HG02943 (cell line): ENCODE data around the gene NCS1.

ENCODE experiments used
- ATAC-seq: cut with Tn5 transposase; IDR thresholded peaks from one replicate; pipeline ENCODE4 v1.9.1; 2021; ENCODE audit warnings: mild to moderate bottlenecking, low read depth, moderate library complexity; ENCODE audit not compliant: unreplicated experiment

The NCS1 gene

DNA sequence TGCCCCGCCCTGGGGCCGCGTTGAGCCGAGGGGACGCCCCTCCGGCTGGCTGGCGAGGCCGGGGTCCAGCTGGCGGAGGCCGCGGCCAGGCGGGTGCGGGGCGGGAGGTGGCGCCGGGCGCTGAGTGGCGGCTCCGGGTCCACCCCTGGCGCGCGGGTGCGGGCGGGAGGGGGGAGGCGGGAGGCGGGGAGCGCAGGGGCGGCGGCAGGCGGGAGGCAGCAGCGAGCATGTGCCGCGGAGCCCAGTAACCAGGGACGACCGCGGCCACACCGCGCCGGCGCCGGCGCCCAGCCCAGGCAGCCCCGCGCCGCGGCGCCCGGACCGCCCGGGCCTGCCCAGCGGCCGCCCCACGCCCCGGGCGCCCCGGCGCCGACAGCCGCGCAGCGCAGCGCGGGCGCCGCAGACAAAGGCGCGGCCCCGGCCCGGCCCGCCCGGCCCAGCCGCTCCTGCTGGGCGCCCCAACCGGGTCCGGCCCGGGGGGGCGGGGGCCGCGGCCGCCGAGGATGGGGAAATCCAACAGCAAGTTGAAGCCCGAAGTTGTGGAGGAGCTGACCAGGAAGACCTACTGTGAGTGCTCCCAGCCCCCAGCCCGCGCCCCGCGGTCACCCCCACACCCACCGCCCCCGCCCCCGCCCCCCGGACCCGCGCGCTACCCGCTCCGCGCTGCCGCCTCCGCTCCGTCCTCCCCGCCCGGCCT, at the start of gene NCS1:
TSS of gene NCS1 (plus strand) at position 244 of the 697 bp plus-strand sequence. CDS start at position 504, 260 bp downstream.
- ATAC-seq: no peak

GRCh38 chr9:130122456-130122855, 49.7 kb upstream of the NCS1 start:
- ATAC-seq: no peak

DNA sequence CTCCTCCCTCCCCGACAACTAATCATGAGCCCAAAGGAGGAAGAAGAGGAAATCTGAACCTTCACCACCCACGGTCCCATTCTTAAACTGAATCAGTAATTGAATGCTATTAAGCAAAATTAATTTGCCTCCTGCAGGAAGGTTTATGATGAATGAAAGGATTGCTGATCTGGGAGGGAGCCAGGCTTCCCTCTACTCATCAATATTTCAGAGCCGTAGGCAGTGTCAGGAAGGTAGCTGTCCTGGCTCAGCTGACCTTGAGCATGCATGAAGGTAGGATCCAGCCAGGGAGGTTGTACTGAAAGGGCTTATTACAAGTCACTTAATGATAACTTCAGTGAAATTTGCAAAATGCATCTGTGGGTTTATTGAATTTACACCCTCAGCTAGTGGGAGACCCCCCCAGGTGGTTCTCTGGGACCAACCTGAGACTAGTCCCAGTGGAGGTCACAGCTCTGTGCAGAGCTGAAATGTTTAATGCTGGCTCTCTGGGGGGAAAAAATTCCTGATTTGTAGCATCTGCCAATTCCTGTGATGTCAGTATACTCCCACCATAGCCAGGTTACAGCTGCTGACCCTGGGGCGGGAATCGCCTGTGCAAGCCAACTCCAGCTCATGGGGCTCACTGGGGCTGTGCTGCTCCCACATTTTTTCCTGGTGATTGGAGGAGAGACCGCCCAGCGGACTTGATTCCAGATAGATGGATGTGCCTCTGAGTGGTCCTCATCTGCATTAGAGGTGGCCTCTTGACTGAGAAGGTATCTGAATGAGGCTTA, 47.9 kb upstream of the NCS1 start:
- no peak for ATAC-seq

DNA sequence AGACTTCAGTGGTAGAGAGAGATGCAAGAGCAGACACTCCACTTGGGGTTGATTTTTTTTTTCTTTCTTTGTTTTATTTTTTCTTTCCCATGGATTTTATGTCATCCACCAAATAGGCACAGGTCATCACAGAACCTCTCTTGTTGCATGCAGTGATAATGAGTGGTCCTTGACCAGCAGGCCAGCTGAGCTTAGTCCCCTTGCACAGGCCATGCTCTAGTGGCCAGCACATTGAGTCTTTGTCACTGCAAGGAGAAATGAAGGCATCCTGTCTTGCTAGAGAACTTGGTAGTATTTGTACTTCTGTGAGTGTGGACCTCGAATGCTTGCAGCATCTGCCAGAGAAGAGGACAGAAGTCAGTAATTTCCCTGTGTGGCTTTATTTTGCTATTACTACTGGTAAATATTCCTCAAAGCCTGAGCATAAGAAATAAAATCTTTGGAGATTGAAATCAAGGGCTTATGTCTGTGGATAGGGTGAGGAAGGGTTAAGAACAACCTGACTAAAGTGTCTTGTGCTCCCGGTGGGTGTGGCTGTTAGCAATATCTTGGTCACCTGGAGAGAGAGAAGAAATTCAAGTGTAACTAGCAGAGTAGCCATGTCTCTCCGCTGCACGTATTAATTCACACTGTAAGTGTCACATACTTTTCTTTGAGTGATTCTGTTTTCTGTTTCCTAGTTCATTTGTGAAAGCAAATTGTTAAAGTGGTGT, 45.3 kb upstream of the NCS1 start:
- ATAC-seq: no peak

DNA sequence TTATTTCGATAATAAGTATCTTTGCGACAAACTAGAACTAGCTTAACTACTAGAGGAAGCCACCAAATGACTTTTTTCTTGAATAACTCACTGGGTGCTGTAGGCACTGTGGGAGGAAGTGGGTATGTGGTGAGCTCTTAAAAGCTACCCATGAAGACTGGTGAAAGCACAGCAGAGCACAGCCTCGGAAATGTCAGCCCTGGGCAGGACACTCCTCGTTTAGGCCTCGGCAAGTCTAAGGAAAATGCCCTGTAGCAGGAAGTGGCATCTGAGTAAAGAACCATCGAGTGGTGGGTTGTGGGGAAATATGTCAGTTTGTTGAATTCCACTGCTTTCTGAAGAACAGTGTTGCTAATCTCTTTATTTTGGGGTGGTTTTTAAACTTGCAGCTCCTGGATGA, 44.0 kb upstream of the NCS1 start:
- peak; percentile 67 for ATAC-seq

DNA sequence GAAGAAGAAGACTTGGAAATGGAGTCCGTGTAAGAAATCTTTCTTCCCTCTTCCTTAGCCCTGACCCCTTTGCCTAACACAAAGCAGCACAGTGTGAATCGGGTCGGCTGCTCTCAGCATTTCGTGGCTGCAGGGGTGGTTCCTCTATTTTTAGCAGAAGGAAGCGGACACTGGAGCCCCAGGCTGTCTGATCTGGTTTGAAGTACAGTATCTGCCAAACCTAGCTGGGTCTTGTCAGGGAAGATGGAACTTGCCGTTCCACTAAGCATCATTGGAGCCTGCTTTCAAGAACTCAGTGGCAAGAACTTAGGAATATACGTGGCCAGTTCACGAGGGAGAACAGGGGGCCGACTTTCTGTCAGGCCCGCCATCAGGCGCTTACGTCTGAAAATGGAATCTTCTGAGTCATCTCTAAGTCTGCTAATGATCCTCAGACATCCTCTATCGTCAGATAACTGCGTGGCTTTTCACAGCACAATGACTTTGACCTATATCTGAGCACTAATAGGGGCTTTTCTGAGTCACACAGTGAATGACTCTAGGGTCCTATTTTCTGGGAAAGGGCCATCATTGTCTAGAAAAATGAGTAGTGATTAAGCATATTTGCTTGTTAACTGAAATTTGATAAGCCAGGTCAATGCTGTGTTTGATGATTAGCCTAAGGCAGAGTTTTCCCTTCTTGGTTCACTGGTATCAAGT, 43.3 kb upstream of the NCS1 start:
- peak; percentile 51 for ATAC-seq

DNA sequence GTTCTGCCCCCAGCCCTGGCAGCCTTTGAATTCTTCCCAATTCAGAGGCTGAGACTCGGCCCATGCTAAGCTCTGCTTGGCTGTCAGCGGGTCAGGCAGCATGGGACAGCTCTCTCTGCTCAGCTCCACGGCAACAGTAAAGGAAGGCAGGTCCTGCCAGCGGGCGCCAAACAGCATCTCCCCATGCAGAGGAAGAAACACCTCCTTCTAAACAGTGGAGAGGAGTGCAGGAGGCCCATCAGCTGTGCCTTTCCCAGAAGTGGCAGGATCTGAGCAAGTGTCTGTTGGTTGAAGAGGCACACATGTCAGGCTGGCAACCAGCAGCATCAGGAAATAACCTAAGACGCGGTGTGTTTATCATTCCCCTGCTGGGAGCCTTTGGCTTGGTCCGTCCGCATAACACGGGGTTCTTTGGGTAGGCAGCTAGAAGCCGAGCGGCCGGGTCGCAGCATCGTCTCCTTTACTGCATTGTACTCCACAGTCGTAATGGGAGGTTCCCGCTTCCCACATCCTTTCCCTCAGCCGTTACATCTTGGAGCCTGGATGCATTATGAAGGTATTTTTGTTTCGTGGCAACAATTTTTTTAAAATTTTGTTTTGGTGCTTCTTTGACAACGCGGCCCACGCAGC, 42.7 kb upstream of the NCS1 start:
- ATAC-seq: no peak

GRCh38 chr9:130132746-130133145, 39.5 kb upstream of the NCS1 start:
- ATAC-seq: no peak

GRCh38 chr9:130137081-130137640, 35.0 kb upstream of the NCS1 start:
- no peak for ATAC-seq

- no peak for ATAC-seq
Measured at GRCh38 chr9:130137641-130138081, 34.5 kb upstream of the NCS1 start.

DNA sequence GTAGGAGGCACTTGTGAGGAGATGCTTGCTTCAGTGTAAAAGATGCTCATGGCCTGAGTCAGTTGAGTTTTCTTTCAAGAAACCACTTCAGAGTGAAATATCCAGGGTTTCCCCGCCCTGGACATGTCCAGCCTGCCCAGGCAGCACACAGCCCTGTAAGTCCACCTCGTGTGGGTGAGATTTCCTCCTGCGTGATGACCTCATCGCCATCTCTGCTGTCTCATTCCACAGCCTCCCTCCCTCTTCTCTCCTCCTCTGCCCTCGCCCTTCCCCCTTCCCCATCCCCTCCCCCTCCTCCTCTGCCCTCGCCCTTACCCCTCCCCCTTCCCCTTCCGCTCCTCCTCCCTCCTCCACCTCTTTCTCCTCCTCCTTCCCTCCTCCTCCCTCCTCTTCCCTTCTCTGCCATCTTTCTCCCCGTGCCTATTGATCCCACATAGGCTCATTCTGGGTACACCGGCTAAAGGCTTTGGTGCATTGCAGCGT, 34.0 kb upstream of the NCS1 start:
- ATAC-seq: no peak

DNA sequence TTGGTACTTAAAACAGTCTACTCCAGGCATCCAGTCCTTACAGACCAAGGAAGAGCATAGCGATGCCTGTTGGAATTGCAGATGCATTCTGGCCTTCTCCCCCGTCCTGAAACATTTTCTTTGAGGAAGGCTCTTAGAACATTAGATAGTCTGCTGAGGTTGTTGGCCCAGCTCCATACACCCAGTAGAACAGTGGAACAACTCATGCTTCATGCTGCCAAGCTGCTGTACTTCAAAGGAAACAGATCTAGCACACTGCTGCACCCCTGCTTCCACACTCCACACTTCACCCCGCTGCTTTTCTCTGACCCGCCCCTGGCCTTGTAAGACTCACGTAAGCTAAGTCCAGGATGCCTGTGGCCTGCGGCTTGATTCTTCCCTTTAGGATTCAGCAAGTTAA, 33.4 kb upstream of the NCS1 start:
- ATAC-seq: no peak

GRCh38 chr9:130139251-130139650, 33.0 kb upstream of the NCS1 start:
- ATAC-seq: no peak

DNA sequence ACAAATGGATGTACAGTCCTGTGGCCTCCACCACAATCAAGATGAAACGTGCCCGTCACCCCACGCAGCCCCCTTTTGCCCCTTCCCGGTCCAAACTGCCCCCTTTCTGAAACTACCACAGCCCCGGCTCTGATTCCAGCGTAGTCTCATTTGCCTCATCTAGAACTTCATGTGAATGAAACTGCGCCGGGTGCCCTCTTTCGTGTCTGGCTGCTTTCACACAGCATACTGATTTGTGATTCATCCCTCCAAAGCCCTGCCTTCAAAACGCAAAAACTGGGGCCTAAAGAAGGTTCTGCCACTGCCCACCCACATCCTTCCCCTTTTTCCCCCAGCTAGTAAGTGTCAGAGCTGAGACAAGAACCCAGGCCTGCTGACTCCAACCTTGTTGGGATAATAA, 31.5 kb upstream of the NCS1 start:
- ATAC-seq: no peak

GRCh38 chr9:130142056-130142455, 30.1 kb upstream of the NCS1 start:
- no peak for ATAC-seq

DNA sequence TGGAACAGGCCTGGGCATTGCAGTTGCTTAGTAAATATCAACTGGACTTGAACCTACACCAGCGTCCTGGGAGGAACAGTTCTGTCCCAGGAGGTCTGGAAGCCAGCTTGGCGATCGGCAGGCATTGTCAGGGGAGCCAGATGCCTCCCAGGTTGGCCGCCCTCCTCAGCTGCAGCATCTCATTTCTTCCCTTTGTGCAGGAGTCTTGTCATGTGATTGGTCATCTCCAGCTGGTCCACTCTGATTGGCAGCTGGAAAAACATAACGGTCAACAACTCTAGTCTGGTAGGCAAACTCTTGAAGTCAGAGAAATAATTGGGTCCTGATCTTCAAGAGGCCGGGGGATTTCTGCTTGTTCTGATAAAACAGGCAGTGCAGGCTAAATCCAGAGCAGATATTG, 29.6 kb upstream of the NCS1 start:
- ATAC-seq: no peak

DNA sequence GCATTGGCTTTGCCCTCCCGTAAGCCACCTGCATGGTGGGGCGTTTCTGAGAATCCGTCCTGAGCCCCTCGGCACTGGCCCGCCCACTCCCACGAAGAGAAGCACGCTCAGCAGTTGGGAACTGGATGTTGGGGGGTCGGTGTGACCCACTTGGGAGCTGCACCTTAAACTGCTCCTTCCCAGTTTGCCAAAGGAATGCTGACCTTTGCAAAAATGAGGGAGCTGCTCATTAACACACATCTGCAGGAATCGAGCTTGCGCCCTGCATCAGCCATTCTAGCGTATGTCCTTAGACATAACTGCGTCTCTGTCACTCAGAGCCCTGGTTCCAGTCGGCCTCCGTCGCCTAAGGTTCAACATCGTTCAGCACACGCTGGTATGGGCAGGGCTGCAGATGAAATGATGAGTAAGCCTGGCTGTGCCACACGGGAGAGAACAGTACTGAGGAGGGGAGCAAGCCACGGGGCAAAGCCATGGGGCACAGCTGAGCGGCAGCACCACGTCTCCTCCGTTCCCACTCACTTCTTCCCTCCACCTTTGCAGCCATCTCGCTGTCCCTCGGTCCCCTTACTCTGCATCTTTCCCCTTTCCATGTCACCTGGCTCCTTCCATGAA, 28.8 kb upstream of the NCS1 start:
- no peak for ATAC-seq

- ATAC-seq: no peak
Measured at GRCh38 chr9:130143958-130144366, 28.2 kb upstream of the NCS1 start.

GRCh38 chr9:130144703-130145102, 27.5 kb upstream of the NCS1 start:
- no peak for ATAC-seq
